Activated naive CD8-positive, alpha-beta T cell treated with anti-CD3 and anti-CD28 coated beads for 36 hours (primary cell): ENCODE results near the gene ARHGAP4. TPM values are rescaled to one million over a fixed set of nuclear protein-coding genes. Genes with fewer than 3 reads are reported as not detected.

Experiments used
- DNase-seq: peaks from one replicate; pipeline ENCODE4 v3.0.0; 2021
- H3K27ac Mint-ChIP-seq: one replicate; pipeline ENCODE4 v1.8.0; 2022; ENCODE audit warnings: mild to moderate bottlenecking, moderate library complexity, mixed read lengths
- H3K27me3 Mint-ChIP-seq: one replicate; pipeline ENCODE4 v1.8.0; 2022; ENCODE audit warnings: mild to moderate bottlenecking, mixed read lengths
- H3K36me3 Mint-ChIP-seq: one replicate; pipeline ENCODE4 v1.8.0; 2021; ENCODE audit warnings: mild to moderate bottlenecking, mixed read lengths
- H3K4me1 Mint-ChIP-seq: one replicate; pipeline ENCODE4 v1.8.0; 2021; ENCODE audit warnings: mixed read lengths
- H3K4me3 Mint-ChIP-seq: one replicate; pipeline ENCODE4 v1.8.0; 2022; ENCODE audit warnings: mild to moderate bottlenecking, moderate library complexity, mixed read lengths
- H3K9me3 Mint-ChIP-seq: one replicate; pipeline ENCODE4 v1.8.0; 2022; ENCODE audit warnings: mixed read lengths
- total RNA-seq, 2 experiments: library from RNA; stranded (reverse); gene quantifications; one replicate each; pipeline ENCODE4 v1.2.3, GENCODE V29; 2021

Gene ARHGAP4
- 100 to 1,000 TPM; 112 to 123 TPM for total RNA-seq

DNA sequence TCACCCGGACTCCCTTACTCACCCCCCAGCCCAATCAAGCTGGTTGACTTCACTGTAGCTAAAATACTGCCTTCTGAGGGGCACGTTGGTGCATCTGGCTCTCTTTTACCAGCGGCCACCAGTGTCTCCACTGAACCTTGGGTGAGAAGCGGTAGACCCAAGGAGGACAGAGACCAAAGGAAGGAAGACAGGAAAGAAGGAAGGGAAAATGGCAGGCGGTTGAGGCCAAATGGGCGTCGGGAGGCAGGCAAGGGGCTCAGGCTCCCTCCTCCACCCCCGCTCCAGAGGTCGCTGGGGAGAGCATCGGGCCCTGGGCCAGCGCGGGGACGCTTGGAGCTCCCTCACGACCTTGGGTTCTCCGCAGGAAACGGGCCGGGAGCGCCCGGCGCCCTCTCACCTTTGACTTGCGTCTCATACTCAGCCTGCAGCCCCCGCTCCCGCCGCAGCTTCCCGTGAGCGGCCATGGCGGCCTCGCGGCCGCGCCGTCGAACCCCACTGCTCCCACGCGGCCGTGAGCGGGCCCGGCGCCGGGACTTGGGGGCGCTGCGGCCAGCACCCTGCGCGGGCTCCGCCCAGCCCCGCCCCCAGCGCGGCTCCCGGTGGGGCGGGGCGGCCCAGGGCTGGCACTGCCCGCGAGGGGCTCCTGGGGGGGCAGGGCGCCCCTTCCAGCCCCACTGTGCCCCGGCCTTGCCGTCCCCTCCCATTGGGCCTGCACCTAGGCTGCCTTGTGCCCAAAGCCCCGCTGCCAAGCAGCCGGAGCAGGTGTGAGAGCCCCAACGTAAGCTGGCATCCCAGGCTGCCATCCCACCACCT is at the start of gene ARHGAP4:
TSS of gene ARHGAP4 (minus strand) at position 526 of the 813 bp plus-strand sequence. CDS start at position 464, 62 bp downstream.
- peaks cover 23% of the 10 kb centered on the region for H3K4me1 Mint-ChIP-seq
- peak within 1 kb of the TSS; percentile 97 for H3K27ac Mint-ChIP-seq
- peak; percentile 74 for DNase-seq
- peak within 1 kb of the TSS; percentile 94 for H3K4me3 Mint-ChIP-seq
- peaks cover 29% of the 10 kb centered on the region for H3K36me3 Mint-ChIP-seq
- H3K9me3 Mint-ChIP-seq = no peaks in the 10 kb centered on the region
- H3K27me3 Mint-ChIP-seq = no peaks in the 10 kb centered on the region

DNA sequence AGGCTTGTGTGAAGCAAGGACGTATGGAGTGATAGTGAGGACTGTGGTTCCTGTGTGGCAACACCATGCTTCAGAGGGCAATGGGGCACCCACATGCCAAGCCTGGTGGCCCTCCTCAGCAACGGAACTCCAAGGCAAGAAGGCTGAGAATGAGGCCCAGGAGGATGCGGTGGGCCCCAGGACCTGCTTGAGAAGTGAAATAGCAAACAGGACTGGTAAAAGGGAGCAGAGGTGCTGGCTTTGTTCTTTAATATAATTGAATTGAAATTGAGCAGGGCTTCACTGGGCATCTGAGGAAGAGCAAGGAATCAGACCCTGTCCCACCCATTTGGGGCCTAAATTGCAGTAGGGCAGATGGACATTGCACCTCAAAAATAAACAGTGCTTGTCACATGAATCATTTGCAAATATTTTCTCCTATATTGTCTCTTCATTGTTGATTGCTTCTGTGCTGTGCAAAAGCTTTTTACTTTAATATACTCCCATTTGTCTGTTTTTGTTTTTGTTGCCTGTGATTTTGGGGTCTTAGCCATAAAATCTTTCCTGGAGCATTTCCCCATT is 48.7 kb upstream of the ARHGAP4 start:
- Mint-ChIP-seq H3K27ac (peak overlapping the region; percentile 98), H3K4me3 (peak overlapping the region; percentile 85), H3K27me3 (no peaks in the 10 kb centered on the region), H3K36me3 (peaks cover 8% of the 10 kb centered on the region), H3K9me3 (no peaks in the 10 kb centered on the region), H3K4me1 (peaks cover 14% of the 10 kb centered on the region)
- no peak for DNase-seq

DNA sequence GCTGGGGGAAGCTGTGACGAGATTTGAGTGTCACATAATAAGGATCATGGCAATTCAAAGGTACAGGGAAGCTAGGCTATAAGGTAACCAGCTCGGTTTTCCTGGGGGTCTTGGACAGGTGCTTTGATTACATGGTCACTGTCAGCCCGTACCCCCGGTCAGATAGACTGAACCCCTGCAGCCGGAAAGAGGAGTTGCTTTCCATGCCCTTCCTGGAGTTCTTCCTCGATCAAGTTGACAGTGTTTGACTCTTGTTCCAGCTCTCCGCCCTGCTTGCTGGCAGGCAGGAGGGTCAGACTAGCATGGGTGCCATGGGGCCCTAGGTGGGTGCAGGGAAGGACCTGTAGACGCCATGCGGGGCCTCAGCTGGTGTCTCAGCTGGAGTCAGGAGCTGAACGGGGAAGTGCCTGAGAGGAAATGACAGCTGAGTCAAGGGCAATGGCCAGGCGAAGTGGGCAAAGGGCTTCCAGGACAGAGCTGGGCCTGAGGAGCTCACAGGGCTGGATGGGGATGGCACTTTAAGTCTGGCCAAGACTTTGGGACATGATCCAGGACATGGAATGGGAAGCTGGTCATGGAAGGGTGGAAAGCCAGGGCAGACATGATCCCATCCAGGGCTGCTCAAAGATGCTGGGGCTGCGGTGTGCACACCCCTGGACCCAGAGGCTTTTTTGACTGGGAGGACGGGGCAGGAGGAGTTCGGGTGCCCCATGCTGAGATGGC is 48.1 kb upstream of the ARHGAP4 start:
- H3K4me3 Mint-ChIP-seq = peak overlapping the region; percentile 85

DNA sequence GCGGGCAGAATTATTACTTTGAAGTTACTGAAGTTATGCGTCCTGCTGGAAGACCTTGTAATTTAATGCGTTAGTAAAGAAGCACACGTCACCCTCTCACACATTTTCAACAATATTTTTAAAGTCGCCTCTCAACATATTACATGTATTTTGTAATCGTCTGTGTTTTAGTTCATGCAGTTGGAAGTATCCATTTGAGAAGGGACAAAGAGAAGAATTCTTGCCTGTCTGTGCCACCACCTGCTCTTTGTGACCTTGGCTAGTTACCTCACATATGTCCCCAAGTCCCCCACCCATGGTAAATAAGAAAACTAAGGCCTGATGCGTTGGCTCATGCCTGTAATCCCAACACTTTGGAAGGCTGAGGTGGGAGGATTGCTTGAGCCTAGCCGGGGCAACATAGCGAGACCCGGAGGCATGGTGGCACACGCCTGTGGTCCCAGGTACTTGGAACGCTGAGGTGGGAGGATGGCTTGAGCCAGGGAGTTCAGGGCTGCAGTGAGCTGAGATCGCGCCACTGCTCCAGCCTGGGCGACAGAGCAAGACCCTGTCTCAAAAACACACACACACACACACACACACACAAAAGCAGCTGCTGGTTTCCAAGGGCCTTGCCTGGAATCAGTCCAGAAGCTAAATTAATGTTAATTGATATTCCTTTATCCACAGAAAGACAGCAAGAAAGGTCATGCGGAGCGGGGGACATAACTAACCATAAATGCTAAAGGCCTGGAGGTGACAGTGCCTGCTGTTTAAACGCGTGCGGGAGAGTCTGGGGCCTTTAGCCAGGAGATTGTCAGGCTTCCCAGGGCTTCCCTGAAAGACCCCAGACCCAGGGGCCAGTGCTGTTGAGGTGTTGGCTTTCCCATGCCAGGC is 47.3 kb upstream of the ARHGAP4 start:
- Mint-ChIP-seq H3K9me3 (no peaks in the 10 kb centered on the region), H3K27ac (peak overlapping the region; percentile 98), H3K27me3 (no peaks in the 10 kb centered on the region), H3K4me3 (peak overlapping the region; percentile 85), H3K36me3 (peaks cover 21% of the 10 kb centered on the region), H3K4me1 (peaks cover 14% of the 10 kb centered on the region)
- DNase-seq = no peak

More for the DNA sequence above, 48.1 kb upstream of the ARHGAP4 start:
- H3K36me3 Mint-ChIP-seq = peaks cover 14% of the 10 kb centered on the region
- no peak for DNase-seq
- no peaks in the 10 kb centered on the region for H3K27me3 Mint-ChIP-seq
- H3K27ac Mint-ChIP-seq = peak overlapping the region; percentile 98
- no peaks in the 10 kb centered on the region for H3K9me3 Mint-ChIP-seq
- H3K4me1 Mint-ChIP-seq = peaks cover 14% of the 10 kb centered on the region

DNA sequence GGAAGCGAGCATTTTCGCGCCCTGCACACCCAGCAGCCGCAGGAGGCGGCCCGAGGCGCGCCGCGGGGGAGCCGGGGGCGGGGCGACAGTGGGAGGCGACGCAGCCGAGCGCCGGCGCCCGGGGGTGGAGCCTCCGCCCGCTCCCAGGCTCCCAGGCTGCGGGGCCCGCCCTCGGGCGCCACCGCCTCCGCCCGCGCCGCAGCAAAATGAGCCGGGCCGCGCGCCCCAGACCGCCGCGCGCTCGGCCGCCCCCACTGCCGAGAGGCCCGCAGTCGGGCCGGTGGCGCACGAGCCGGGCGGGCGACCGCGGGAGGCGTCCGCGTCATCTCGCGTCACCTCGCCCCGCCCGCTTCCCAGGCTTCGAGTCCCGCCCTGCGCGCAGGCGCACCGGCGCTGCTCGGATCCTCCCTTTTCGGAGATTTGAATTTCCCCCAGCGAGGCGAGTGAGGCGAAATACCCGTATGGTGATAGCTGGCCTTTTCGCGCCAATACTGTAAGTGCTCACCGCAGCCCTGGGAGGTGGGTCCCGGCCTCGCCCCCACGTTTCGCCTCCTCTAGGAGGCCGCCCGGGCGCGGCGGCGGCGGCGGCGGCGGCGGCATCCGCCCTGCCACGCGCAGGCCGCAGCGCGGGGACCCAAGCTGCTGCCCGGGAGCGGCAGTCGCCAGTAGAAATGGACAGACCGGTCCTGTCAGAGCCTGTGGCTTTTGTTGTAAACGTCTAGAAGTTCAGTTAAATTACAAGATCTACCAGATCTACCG is 46.5 kb upstream of the ARHGAP4 start, which contains the start of gene TMEM187:
TSS of gene TMEM187 (plus strand) at position 387 of the 759 bp plus-strand sequence. CDS start 9,309 bp downstream, outside the sequence.
- Mint-ChIP-seq H3K36me3 (peaks cover 29% of the 10 kb centered on the region), H3K9me3 (no peaks in the 10 kb centered on the region), H3K27me3 (no peaks in the 10 kb centered on the region), H3K4me1 (peaks cover 22% of the 10 kb centered on the region), H3K27ac (peak within 1 kb of the TSS; percentile 100), H3K4me3 (peak within 1 kb of the TSS; percentile 100)
- DNase-seq = peak; percentile 90

DNA sequence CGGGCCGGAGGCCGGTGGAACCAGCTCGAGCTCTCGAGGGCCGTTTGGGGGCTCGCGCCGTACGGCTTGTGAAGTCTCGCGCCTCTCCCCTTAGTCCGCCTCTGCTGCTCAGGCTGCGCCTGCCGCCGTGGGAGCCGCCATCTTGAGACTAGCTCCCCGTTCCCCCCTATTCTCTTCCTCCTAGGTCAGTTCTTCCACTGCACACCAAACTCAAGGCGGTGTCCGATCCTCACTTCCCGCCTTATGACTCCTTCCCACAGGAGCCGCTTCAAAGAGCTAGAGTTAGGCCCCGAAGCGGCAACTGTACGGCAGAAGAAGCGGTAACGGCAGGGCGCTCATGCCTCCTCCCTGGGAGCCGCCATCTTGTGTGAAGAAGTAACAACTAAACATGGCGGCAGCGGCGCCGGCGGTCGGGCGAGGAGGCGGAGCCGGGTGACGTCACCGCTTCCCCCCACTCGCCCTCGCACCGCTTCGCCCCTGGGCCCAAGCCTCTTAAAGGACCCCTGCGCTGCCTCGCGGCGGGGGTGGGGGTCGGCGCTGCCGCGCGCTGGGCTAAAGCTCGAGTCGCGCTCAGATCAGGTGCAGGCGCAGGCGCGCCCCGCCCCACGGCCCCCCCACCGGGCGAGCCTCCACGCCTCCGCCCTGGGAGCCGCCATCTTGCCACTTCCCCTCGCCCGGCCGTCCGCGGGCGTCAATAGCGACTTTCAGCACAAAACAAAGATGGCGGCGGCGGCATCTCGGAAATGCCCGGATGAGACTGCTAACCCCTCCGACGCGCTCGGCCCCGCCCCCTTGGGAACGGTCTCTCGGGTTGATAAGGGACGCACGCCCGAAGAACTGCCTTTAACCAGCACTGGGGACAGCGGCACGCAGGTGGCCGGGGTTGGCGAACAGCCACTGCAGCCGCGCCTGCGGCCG is 45.6 kb upstream of the ARHGAP4 start, which contains the start of gene HCFC1:
TSS of gene HCFC1 (minus strand) at position 369 of the 918 bp plus-strand sequence. CDS start 978 bp downstream, outside the sequence.
- Mint-ChIP-seq H3K9me3 (no peaks in the 10 kb centered on the region), H3K27ac (peak within 1 kb of the TSS; percentile 100), H3K27me3 (no peaks in the 10 kb centered on the region), H3K4me3 (peak within 1 kb of the TSS; percentile 100), H3K4me1 (peaks cover 29% of the 10 kb centered on the region), H3K36me3 (peaks cover 36% of the 10 kb centered on the region)
- peak; percentile 89 for DNase-seq

DNA sequence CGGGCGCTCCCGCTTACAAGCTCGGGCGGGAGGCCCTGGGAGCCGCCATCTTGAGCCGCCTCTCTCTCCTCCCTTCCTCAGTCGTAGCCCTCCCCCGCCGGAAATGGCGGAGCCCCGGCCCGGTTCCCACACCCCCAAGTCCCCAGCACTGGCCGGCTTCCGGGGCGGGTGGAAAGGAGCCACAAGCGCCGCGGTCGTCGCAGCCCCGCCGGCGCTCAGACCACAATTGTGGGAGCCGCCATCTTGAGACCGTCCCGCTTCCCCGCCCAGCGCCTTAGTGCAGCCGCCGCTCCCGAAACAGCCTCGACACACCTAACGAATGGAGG is 45.0 kb upstream of the ARHGAP4 start:
- Mint-ChIP-seq H3K9me3 (no peaks in the 10 kb centered on the region), H3K4me3 (peak overlapping the region; percentile 100), H3K36me3 (peaks cover 39% of the 10 kb centered on the region), H3K27me3 (no peaks in the 10 kb centered on the region), H3K27ac (peak overlapping the region; percentile 100), H3K4me1 (peaks cover 35% of the 10 kb centered on the region)
- peak; percentile 85 for DNase-seq

DNA sequence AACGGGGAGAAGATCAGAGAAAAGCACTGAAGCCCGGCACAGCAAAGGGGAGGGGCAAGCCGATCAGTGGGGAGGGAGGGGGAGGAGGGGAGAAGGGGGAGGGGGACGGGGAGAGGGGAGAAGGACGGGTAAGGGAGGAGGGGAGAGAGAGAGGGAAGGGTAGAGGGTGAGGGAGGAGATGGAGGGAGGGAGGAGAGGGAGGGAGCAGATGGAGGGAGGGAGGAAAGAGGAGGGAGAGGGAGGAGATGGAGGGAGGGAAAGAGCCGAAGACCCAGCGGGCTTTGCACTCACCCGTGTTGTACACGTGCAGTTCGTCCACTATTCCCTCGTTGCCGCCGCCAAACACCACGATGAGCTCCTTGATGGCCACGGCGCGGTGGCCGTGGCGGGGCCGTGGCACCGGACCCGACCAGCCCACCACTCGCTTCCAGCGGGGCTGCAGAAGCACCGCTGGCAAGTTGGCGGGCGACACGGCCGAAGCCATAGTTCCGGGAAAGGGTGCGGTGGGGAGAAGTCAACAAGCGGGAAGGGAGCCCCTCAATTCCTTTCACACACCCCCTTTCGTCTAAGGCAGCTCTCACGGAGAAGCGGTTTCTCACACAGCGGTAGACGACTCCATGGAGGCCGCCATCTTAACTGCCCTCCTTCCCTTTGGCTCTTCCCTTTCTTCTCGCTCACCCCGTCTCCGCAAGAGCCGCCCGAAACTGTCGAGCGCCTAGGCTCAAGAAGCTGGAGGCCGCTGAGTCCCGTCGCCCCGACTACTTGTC is 44.5 kb upstream of the ARHGAP4 start:
- no peaks in the 10 kb centered on the region for H3K27me3 Mint-ChIP-seq
- peaks cover 33% of the 10 kb centered on the region for H3K4me1 Mint-ChIP-seq
- no peaks in the 10 kb centered on the region for H3K9me3 Mint-ChIP-seq
- peaks cover 38% of the 10 kb centered on the region for H3K36me3 Mint-ChIP-seq
- DNase-seq = no peak
- H3K4me3 Mint-ChIP-seq = peak overlapping the region; percentile 100
- peak overlapping the region; percentile 100 for H3K27ac Mint-ChIP-seq

DNA sequence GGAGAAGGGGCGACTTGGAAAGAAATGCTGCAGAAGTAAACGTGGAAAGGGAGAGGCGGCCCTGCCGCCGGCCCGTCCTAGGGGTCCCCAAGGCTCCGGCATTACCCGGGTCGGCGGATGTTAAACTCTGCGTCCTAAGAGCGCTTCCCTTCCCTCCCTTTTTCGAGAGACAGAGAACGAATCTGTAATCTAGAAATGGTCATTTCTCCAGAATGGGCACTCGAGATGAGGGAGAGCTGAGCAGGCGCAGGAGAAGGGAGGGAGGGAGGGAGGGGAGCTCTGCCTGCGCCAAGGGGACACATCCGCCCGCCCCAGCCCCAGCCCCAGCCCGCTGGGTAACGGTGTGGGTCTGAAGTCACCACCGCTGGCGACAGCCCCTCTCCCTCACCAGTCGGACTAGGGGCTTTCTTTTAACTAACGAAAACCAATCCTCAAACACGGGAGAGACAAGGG is 43.9 kb upstream of the ARHGAP4 start:
- H3K4me3 Mint-ChIP-seq = peak overlapping the region; percentile 100
- H3K27ac Mint-ChIP-seq = peak overlapping the region; percentile 96
- no peak for DNase-seq
- no peaks in the 10 kb centered on the region for H3K9me3 Mint-ChIP-seq
- H3K36me3 Mint-ChIP-seq = peaks cover 38% of the 10 kb centered on the region
- H3K4me1 Mint-ChIP-seq = peaks cover 35% of the 10 kb centered on the region
- no peaks in the 10 kb centered on the region for H3K27me3 Mint-ChIP-seq

DNA sequence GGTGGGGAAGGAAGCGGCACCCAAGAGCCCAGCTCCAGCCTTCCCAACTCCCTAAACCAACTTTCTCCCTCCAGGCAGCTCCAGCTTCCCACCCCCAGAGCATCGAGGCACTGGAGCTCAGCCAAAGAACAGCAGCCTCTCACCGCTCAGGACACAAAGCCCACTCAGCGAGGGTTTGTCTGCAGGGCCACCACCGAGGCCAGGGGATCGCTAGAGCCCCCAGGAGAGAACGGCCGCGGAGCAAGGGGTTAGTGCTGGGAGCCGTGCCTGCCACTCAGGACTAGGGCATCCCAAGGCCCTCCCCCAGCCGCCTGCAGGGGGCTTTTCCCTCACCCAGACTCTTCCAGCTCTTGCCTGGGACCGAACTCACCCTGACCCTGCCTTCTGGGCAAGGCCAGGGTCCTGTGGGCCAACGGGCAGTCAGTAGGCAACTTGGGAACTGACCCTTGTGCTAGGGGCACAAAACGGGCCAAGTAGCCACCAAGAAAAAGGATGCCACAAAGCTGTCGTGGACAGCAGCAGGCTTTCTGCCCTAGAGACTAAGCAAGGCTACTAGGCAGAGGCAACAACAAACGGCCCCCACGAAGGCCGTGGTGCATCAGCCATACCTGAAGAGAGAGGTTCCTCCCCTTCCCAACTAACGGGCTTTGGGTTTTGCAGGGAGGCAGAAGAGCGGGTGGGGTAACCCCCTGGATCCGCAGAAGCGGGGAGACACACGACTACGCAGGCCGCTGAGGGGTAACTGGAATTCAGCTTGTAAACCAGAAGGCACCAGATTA is 43.2 kb upstream of the ARHGAP4 start:
- Mint-ChIP-seq H3K4me3 (peak overlapping the region; percentile 100), H3K36me3 (peaks cover 38% of the 10 kb centered on the region), H3K27ac (peak overlapping the region; percentile 96), H3K4me1 (peaks cover 30% of the 10 kb centered on the region), H3K27me3 (no peaks in the 10 kb centered on the region), H3K9me3 (no peaks in the 10 kb centered on the region)
- DNase-seq = no peak

DNA sequence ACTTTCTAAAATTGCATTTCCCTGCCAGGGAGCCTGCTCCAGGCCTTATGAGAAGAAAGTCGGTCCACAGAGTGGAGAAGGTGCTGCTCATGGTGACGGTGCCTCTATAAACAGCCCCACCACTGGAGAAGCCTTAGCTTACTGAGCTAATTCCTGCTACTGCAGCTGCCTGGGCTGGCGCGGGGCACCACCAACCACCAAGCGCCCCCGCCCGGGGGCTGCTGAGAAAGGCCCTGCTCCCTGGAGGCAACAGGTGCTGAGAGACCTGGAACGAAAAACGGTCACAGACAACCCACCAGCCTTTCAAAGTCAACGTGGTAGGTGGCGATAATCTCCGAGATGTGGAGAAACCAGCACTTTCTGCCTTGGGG is 42.7 kb upstream of the ARHGAP4 start:
- no peaks in the 10 kb centered on the region for H3K27me3 Mint-ChIP-seq
- no peaks in the 10 kb centered on the region for H3K9me3 Mint-ChIP-seq
- H3K4me3 Mint-ChIP-seq = peak overlapping the region; percentile 100
- peak; percentile 54 for DNase-seq
- peak overlapping the region; percentile 96 for H3K27ac Mint-ChIP-seq
- H3K4me1 Mint-ChIP-seq = peaks cover 27% of the 10 kb centered on the region
- peaks cover 38% of the 10 kb centered on the region for H3K36me3 Mint-ChIP-seq

DNA sequence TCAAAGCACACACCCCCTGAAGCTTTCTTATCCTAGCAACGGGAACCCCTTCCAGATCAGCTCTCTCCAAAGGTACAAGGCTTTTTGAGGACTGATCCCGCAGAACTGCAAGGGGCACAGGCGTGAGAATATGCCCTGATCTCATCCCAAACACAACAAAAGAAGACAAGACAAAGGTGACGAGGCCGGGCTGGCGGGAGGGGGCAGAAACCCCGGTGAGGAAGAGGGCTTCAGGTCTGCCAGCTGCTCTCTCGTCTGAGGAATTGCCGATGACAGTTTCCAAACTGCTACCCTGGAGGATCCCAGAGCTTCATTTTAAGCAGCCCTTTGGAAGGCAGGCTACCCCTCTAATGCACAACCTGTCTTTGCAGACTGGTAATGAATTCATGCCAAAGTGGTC is 42.2 kb upstream of the ARHGAP4 start:
- peaks cover 27% of the 10 kb centered on the region for H3K4me1 Mint-ChIP-seq
- DNase-seq = no peak
- H3K36me3 Mint-ChIP-seq = peaks cover 38% of the 10 kb centered on the region
- no peaks in the 10 kb centered on the region for H3K27me3 Mint-ChIP-seq
- peak overlapping the region; percentile 100 for H3K4me3 Mint-ChIP-seq
- peak overlapping the region; percentile 96 for H3K27ac Mint-ChIP-seq
- H3K9me3 Mint-ChIP-seq = no peaks in the 10 kb centered on the region
